ENCODE results near the gene HSF5.

Gene HSF5

GRCh38 chr17:58480090-58480489 is 8.1 kb downstream of the HSF5 start:
- TF ChIP-seq CTCF (conservative IDR thresholded peaks at IDR 0.05; ENCODE audit: low read depth, low read length): no peak
- DNase-seq (ENCODE audit: low read depth): no peak
- H3K4me3 ChIP-seq (ENCODE audit: low read length): no peak overlapping the region

GRCh38 chr17:58476812-58477211 is 11.4 kb downstream of the HSF5 start:
- TF ChIP-seq CTCF (conservative IDR thresholded peaks at IDR 0.05; ENCODE audit: low read depth, low read length): no peak
- H3K4me3 ChIP-seq (ENCODE audit: low read length): no peak overlapping the region

GRCh38 chr17:58475985-58476384 is 12.2 kb downstream of the HSF5 start:
- no peak overlapping the region for H3K4me3 ChIP-seq (ENCODE audit: low read length)
- DNase-seq (ENCODE audit: low read depth): no peak
- TF ChIP-seq CTCF (conservative IDR thresholded peaks at IDR 0.05; ENCODE audit: low read depth, low read length): no peak

More at GRCh38 chr17:58476812-58477211, 11.4 kb downstream of the HSF5 start:
- no peak for DNase-seq (ENCODE audit: low read depth)

- H3K4me3 ChIP-seq (ENCODE audit: low read length): no peak overlapping the region
- TF ChIP-seq CTCF (conservative IDR thresholded peaks at IDR 0.05; ENCODE audit: low read depth, low read length): no peak
Measured at GRCh38 chr17:58470356-58470755, 17.9 kb downstream of the HSF5 start.

GRCh38 chr17:58468944-58469343 is 19.3 kb downstream of the HSF5 start:
- DNase-seq (ENCODE audit: low read depth): no peak
- no peak for TF ChIP-seq CTCF (conservative IDR thresholded peaks at IDR 0.05; ENCODE audit: low read depth, low read length)
- no peak overlapping the region for H3K4me3 ChIP-seq (ENCODE audit: low read length)

More at GRCh38 chr17:58470356-58470755, 17.9 kb downstream of the HSF5 start:
- DNase-seq (ENCODE audit: low read depth): no peak

- no peak for TF ChIP-seq CTCF (conservative IDR thresholded peaks at IDR 0.05; ENCODE audit: low read depth, low read length)
- no peak for DNase-seq (ENCODE audit: low read depth)
- H3K4me3 ChIP-seq (ENCODE audit: low read length): no peak overlapping the region
Measured at GRCh38 chr17:58455491-58455890, 32.7 kb downstream of the HSF5 start.

- TF ChIP-seq CTCF (conservative IDR thresholded peaks at IDR 0.05; ENCODE audit: low read depth, low read length): no peak
- peak; percentile 9 for DNase-seq (ENCODE audit: low read depth)
- H3K4me3 ChIP-seq (ENCODE audit: low read length): no peak overlapping the region
Measured at GRCh38 chr17:58452738-58453137, 35.5 kb downstream of the HSF5 start.
